ENCODE measurements around the gene B3GNT4.

DNA sequence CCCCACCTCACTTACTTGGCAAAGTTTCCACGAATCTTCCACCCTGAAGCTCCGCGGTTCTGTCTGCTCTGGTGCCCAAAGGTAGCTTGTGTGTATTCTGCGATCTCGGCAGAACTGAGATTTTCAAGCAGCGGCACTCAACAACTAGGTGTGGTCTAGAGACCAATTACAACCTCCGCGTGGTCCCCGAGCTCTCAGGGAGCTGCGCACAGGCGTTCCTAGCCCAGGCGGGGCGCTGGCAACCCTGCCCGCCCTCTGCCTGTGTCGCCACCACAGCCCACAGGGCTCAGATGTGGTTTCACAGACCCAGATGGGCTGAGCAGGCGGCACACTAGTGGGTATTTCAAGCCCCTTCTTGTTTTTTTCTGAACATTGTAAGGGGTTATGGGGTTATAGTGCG is 23.8 kb downstream of the B3GNT4 start:
- no peak for TF ChIP-seq POLR2A (IDR thresholded peaks at IDR 0.05)
- TF ChIP-seq, protein P1, sequence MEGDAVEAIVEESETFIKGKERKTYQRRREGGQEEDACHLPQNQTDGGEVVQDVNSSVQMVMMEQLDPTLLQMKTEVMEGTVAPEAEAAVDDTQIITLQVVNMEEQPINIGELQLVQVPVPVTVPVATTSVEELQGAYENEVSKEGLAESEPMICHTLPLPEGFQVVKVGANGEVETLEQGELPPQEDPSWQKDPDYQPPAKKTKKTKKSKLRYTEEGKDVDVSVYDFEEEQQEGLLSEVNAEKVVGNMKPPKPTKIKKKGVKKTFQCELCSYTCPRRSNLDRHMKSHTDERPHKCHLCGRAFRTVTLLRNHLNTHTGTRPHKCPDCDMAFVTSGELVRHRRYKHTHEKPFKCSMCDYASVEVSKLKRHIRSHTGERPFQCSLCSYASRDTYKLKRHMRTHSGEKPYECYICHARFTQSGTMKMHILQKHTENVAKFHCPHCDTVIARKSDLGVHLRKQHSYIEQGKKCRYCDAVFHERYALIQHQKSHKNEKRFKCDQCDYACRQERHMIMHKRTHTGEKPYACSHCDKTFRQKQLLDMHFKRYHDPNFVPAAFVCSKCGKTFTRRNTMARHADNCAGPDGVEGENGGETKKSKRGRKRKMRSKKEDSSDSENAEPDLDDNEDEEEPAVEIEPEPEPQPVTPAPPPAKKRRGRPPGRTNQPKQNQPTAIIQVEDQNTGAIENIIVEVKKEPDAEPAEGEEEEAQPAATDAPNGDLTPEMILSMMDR (IDR thresholded peaks at IDR 0.05): no peak

Measured in heart left ventricle (tissue), 13 donors.